Endometrium (tissue), 2 donors: Measurements from ENCODE around the gene PLPP4.
"Not testable (repeated sequence)": the region's sequence is repeated elsewhere in the genome, so short reads cannot be mapped to it uniquely, and the experiment has no call there.

Experiments used
- FAIRE-seq: peaks from 2 replicates; lab custom pipeline; 2012; peaks lifted over from hg19 to GRCh38; lab: Jason Lieb, UNC
- donor health status: control.
- donor health status: control.

The PLPP4 gene

GRCh38 chr10:120490288-120490687 is 33.3 kb downstream of the PLPP4 start:
- FAIRE-seq: no peak

- FAIRE-seq: no peak
Observed at GRCh38 chr10:120492346-120492745, 35.3 kb downstream of the PLPP4 start.

- no peak for FAIRE-seq
Observed at GRCh38 chr10:120493411-120494312, 36.6 kb downstream of the PLPP4 start.

GRCh38 chr10:120494313-120494710 is 37.3 kb downstream of the PLPP4 start:
- no peak for FAIRE-seq

- no peak for FAIRE-seq
Observed at GRCh38 chr10:120495226-120496009, 38.4 kb downstream of the PLPP4 start.

- no peak for FAIRE-seq
Observed at GRCh38 chr10:120499883-120500282, 42.9 kb downstream of the PLPP4 start.

- no peak for FAIRE-seq
Observed at GRCh38 chr10:120503689-120504088, 46.7 kb downstream of the PLPP4 start.

GRCh38 chr10:120504227-120504626 is 47.2 kb downstream of the PLPP4 start:
- FAIRE-seq: not testable (repeated sequence)

GRCh38 chr10:120505056-120505455 is 48.0 kb downstream of the PLPP4 start:
- no peak for FAIRE-seq

- no peak for FAIRE-seq
Observed at GRCh38 chr10:120505866-120506265, 48.8 kb downstream of the PLPP4 start.

- no peak for FAIRE-seq
Observed at GRCh38 chr10:120506674-120507073, 49.6 kb downstream of the PLPP4 start.

- no peak for FAIRE-seq
Observed at GRCh38 chr10:120507175-120507574, 50.1 kb downstream of the PLPP4 start.

- no peak for FAIRE-seq
Observed at GRCh38 chr10:120507651-120508050, 50.6 kb downstream of the PLPP4 start.

GRCh38 chr10:120508393-120508792 is 51.4 kb downstream of the PLPP4 start:
- no peak for FAIRE-seq

GRCh38 chr10:120508966-120509365 is 51.9 kb downstream of the PLPP4 start:
- FAIRE-seq: no peak

- FAIRE-seq: no peak
Observed at GRCh38 chr10:120511165-120511564, 54.1 kb downstream of the PLPP4 start.

- FAIRE-seq: no peak
Observed at GRCh38 chr10:120513307-120513796, 56.3 kb downstream of the PLPP4 start.

GRCh38 chr10:120514035-120514620 is 57.1 kb downstream of the PLPP4 start:
- no peak for FAIRE-seq

GRCh38 chr10:120514959-120515358 is 57.9 kb downstream of the PLPP4 start:
- FAIRE-seq: no peak

- no peak for FAIRE-seq
Observed at GRCh38 chr10:120515741-120516140, 58.7 kb downstream of the PLPP4 start.

GRCh38 chr10:120516426-120516825 is 59.4 kb downstream of the PLPP4 start:
- FAIRE-seq: no peak

GRCh38 chr10:120517196-120517595 is 60.2 kb downstream of the PLPP4 start:
- no peak for FAIRE-seq
